Mucosa of descending colon (tissue), 3 donors: Measurements from ENCODE around the gene SNTN. TPM values are rescaled to one million over a fixed set of nuclear protein-coding genes. Genes with fewer than 3 reads are reported as not detected.
"Not testable (repeated sequence)": the region's sequence is repeated elsewhere in the genome, so short reads cannot be mapped to it uniquely, and the experiment has no call there.

Experiments used
- ATAC-seq: fragments of 200-7000 bp; cut with Tn5 transposase; one replicate; pipeline ENCODE4 v1.9.1; 2020; ENCODE audit warnings: mild to moderate bottlenecking, moderate library complexity
- DNase-seq, 3 donors: peaks; one replicate each; pipeline ENCODE4 v3.0.0-alpha.2; 2020
- H3K36me3 ChIP-seq: fragments of 200-600 bp; one replicate; pipeline ENCODE4 v1.8.0; 2021; ENCODE audit warnings: low read depth, mild to moderate bottlenecking
- H3K4me1 ChIP-seq: fragments of 200-600 bp; one replicate; pipeline ENCODE4 v1.8.0; 2021; ENCODE audit warnings: low read depth, mild to moderate bottlenecking
- H3K4me3 ChIP-seq: fragments of 200-600 bp; one replicate; pipeline ENCODE4 v1.8.0; 2021; ENCODE audit warnings: mild to moderate bottlenecking
- H3K9me3 ChIP-seq: fragments of 200-600 bp; one replicate; pipeline ENCODE4 v1.8.0; 2021; ENCODE audit warnings: mild to moderate bottlenecking
- CTCF ChIP-seq: fragments of 200-600 bp; IDR thresholded peaks from one replicate; pipeline ENCODE4 v1.8.0; 2022; ENCODE audit warnings: antibody characterized with exemption, mild to moderate bottlenecking
- intact Hi-C, 2 donors: fragments of 100-400 bp; cut with DNase I in 1 of 2; cut with micrococcal nuclease in 1 of 2; formaldehyde crosslinking; loops; one replicate each; pipeline versions ENCODE4 v1.11.0 to v1.11.1; 2022; cut with DNase I, micrococcal nuclease
- total RNA-seq, 3 donors: library from RNA; stranded (reverse); fragmentation: NEBNext Ultra II Directional in 2 of 3; extraction: Animal tissue kit (Norgen Biotek cat#: 25700) in 2 of 3; gene quantifications; one replicate each; pipeline versions ENCODE4 v1.2.1 to v1.2.4, GENCODE V29; 2021 to 2023
- donor health status: DM: no; HTN: no; CAD: no; lungs with moderate emphysema.
- donor health status: DM: no; HTN: no; CAD: no.
- donor health status: DM: no; HTN: yes; CAD: no.

The SNTN gene
- total RNA-seq, 3 donors from 2014 or later: 0.36 TPM; not detected in 2

GRCh38 chr3:63644212-63644797, 8.2 kb upstream of the SNTN start:
- Histone ChIP-seq H3K4me3 (no peak overlapping the region), H3K4me1 (no peaks in the 10 kb centered on the region), H3K36me3 (no peaks in the 10 kb centered on the region), H3K9me3 (no peaks in the 10 kb centered on the region)
- intact Hi-C loops: no loop called here
- TF ChIP-seq CTCF: no peak
- no peak for ATAC-seq
- DNase-seq: no peak

- DNase-seq (peak; percentile 77 to 83 (median 82)), ATAC-seq (peak; percentile 70)
- H3K36me3 ChIP-seq, H3K4me1 ChIP-seq, H3K4me3 ChIP-seq, H3K9me3 ChIP-seq, intact Hi-C loops: not testable (repeated sequence)
These were observed 7.3 kb upstream of the SNTN start for GRCh38 chr3:63644928-63645781.

GRCh38 chr3:63654211-63654610, 1.7 kb downstream of the SNTN start:
- TF ChIP-seq CTCF: no peak
- Histone ChIP-seq H3K4me1 (no peaks in the 10 kb centered on the region), H3K4me3 (no peak overlapping the region), H3K9me3 (no peaks in the 10 kb centered on the region), H3K36me3 (no peaks in the 10 kb centered on the region)
- ATAC-seq (no peak), DNase-seq (no peak)
- intact Hi-C loops: no loop called here

DNA sequence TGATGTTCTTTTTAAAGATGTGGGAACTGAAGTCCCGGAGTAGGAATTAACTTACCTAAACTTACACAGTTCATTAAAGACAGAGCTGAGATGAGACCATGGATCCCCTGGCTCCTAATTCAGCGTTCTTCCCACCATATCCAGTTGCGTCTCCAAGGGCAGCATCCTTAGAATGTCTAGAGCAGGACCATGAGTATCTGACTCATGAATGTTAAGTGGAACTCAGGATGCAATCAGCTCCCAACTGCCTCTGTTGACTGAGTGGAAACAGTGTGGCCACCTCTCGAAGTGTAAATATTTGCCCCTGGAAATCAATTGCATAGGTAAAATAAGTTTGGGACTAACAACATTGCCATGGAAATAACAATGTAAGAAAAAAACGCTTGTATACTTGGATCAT, 2.5 kb downstream of the SNTN start:
- H3K4me3 ChIP-seq: no peak overlapping the region
- no peaks in the 10 kb centered on the region for H3K4me1 ChIP-seq
- intact Hi-C loops: no loop called here
- no peaks in the 10 kb centered on the region for H3K9me3 ChIP-seq
- DNase-seq: no peak
- no peak for TF ChIP-seq CTCF
- no peak for ATAC-seq
- no peaks in the 10 kb centered on the region for H3K36me3 ChIP-seq

DNA sequence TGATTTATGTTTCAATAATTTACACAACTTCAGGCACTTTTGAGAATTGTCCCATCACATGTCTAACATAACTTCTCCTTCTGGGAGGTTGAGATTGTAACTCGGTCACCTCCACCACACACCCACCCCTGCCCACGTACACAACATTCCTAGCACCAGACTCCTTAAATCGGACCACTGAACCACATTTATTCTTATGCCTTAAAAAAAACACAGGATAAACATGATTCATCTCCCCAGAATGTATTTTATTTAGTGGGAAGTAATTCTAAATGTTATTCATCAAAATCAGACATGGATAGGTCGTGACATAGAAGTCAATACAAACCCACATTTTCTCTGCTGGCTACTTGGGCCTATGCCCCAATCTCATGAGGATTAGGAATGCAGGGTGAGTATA, 3.0 kb downstream of the SNTN start:
- no peak for TF ChIP-seq CTCF
- no peak overlapping the region for H3K4me3 ChIP-seq
- no peak for ATAC-seq
- intact Hi-C loops: no loop called here
- H3K9me3 ChIP-seq: no peaks in the 10 kb centered on the region
- H3K36me3 ChIP-seq: no peaks in the 10 kb centered on the region
- DNase-seq: no peak
- no peaks in the 10 kb centered on the region for H3K4me1 ChIP-seq

GRCh38 chr3:63656786-63657185, 4.3 kb downstream of the SNTN start:
- no peak overlapping the region for H3K4me3 ChIP-seq

More at GRCh38 chr3:63656786-63657185, 4.3 kb downstream of the SNTN start:
- Histone ChIP-seq H3K4me1 (no peaks in the 10 kb centered on the region), H3K36me3 (no peaks in the 10 kb centered on the region), H3K9me3 (no peaks in the 10 kb centered on the region)
- no peak for ATAC-seq
- intact Hi-C loops: no loop called here
- TF ChIP-seq CTCF: no peak
- DNase-seq: no peak
